Neural cell (in vitro differentiated cells): ENCODE results near the gene DENND11. TPM values are rescaled to one million over a fixed set of nuclear protein-coding genes. Genes with fewer than 3 reads are reported as not detected.

Source experiments
- H2AFZ ChIP-seq: fragments of 200-600, 300-800 bp; sonication (generic), shearing (Covaris generic); 2 replicates; pipeline ENCODE4 v1.6.0; 2014; ENCODE audit warnings: low read depth, mild to moderate bottlenecking, antibody characterized with exemption, low read length, moderate library complexity
- H3F3A ChIP-seq: fragments of 200-600 bp; shearing (Covaris generic); 2 replicates; pipeline ENCODE4 v1.6.1; 2016; ENCODE audit warnings: mild to moderate bottlenecking, moderate library complexity, mixed read lengths, antibody characterized with exemption, low read length; ENCODE audit not compliant: insufficient read depth, poor library complexity, severe bottlenecking
- H3K27ac ChIP-seq: fragments of 200-600, 300-800 bp; sonication (generic), shearing (Covaris generic); 2 replicates; pipeline ENCODE4 v1.5.1; 2014; ENCODE audit warnings: mild to moderate bottlenecking, low read length, moderate library complexity
- H3K27me3 ChIP-seq: fragments of 300-800, 200-600 bp; sonication (generic), shearing (Covaris generic); 2 replicates; pipeline ENCODE4 v1.6.0; 2014; ENCODE audit warnings: mild to moderate bottlenecking, low read depth, low read length, moderate library complexity; ENCODE audit not compliant: insufficient read depth
- H3K36me3 ChIP-seq: fragments of 300-800, 200-600 bp; sonication (generic), shearing (Covaris generic); 2 replicates; pipeline ENCODE4 v1.5.1; 2014; ENCODE audit warnings: mild to moderate bottlenecking, antibody characterized with exemption, low read length, moderate library complexity; ENCODE audit not compliant: insufficient read depth
- H3K4me2 ChIP-seq: fragments of 300-800, 200-600 bp; sonication (generic), shearing (Covaris generic); 2 replicates; pipeline ENCODE4 v1.6.0; 2014; ENCODE audit warnings: mild to moderate bottlenecking, low read length
- H3K4me3 ChIP-seq: fragments of 300-800, 200-600 bp; sonication (generic), shearing (Covaris generic); 2 replicates; pipeline ENCODE4 v1.5.1; 2014; ENCODE audit warnings: mild to moderate bottlenecking, low read length, moderate library complexity
- H3K79me2 ChIP-seq: fragments of 200-600 bp; shearing (Covaris generic); replicated peaks from 2 replicates; pipeline ENCODE4 v1.6.0; 2014; ENCODE audit warnings: mild to moderate bottlenecking, low read length, moderate library complexity; ENCODE audit not compliant: insufficient read depth
- H3K9ac ChIP-seq: fragments of 300-800, 200-600 bp; sonication (generic), shearing (Covaris generic); 2 replicates; pipeline ENCODE4 v1.6.1; 2016; ENCODE audit warnings: mild to moderate bottlenecking, low read length, mixed read lengths
- H3K9me2 ChIP-seq: fragments of 200-600 bp; shearing (Covaris generic); 2 replicates; pipeline ENCODE4 v1.6.1; 2016; ENCODE audit warnings: mild to moderate bottlenecking, low read length, mixed read lengths; ENCODE audit not compliant: insufficient read depth
- H3K9me3 ChIP-seq: fragments of 200-600, 300-800 bp; sonication (generic), shearing (Covaris generic); 2 replicates; pipeline ENCODE4 v1.6.1; 2016; ENCODE audit warnings: mild to moderate bottlenecking, mixed run types, low read length, moderate library complexity, mixed read lengths
- H4K20me1 ChIP-seq: fragments of 200-600 bp; shearing (Covaris generic); 2 replicates; pipeline ENCODE4 v1.6.1; 2016; ENCODE audit warnings: mild to moderate bottlenecking, mixed run types; ENCODE audit not compliant: insufficient read depth
- CTCF ChIP-seq: fragments of 450-650 bp; IDR thresholded peaks from 2 replicates; pipeline ENCODE4 v1.5.1; 2014; ENCODE audit warnings: antibody characterized with exemption, mild to moderate bottlenecking, moderate library complexity; ENCODE audit not compliant: poor library complexity, severe bottlenecking
- EZH2 ChIP-seq: fragments of 200-600, 300-800 bp; shearing (Covaris generic), sonication (generic); IDR thresholded peaks from 2 replicates; pipeline ENCODE4 v1.6.1; 2014; ENCODE audit warnings: antibody characterized with exemption, low read length, borderline replicate concordance, mild to moderate bottlenecking; ENCODE audit not compliant: insufficient read depth, poor library complexity, severe bottlenecking
- MXI1 ChIP-seq: fragments of 450-650 bp; conservative IDR thresholded peaks from 2 replicates; pipeline ENCODE4 v1.6.1; 2014; ENCODE audit warnings: antibody characterized with exemption, mild to moderate bottlenecking; ENCODE audit not compliant: poor library complexity, severe bottlenecking
- POLR2AphosphoS5 ChIP-seq: IDR thresholded peaks from 2 replicates; pipeline ENCODE4 v1.6.1; 2012
- RAD21 ChIP-seq: fragments of 450-650 bp; conservative IDR thresholded peaks from 2 replicates; pipeline ENCODE4 v1.6.1; 2014; ENCODE audit warnings: antibody characterized with exemption, mild to moderate bottlenecking, moderate library complexity
- REST ChIP-seq: IDR thresholded peaks from 2 replicates; pipeline ENCODE4 v1.6.1; 2012; ENCODE audit warnings: borderline replicate concordance
- SMC3 ChIP-seq: fragments of 450-650 bp; conservative IDR thresholded peaks from 2 replicates; pipeline ENCODE4 v1.6.1; 2014; ENCODE audit warnings: antibody characterized with exemption, mild to moderate bottlenecking, moderate library complexity; ENCODE audit not compliant: poor library complexity
- TAF1 ChIP-seq: IDR thresholded peaks from 2 replicates; pipeline ENCODE4 v1.6.1; 2012; ENCODE audit warnings: low read depth
- polyA plus RNA-seq: library from polyadenylated mRNA; depleted of rRNA; stranded (reverse); fragments of >200 nt; gene quantifications from 2 replicates; pipeline ENCODE4 v1.2.3, GENCODE V29; 2014

DENND11 gene
- polyA plus RNA-seq, 1 donor from 2014 or later: 24.5 TPM

GRCh38 chr7:141709318-141709717, 7.4 kb upstream of the DENND11 start:
- Histone ChIP-seq H3K9me3 (no peaks in the 10 kb centered on the region), H3K79me2 (no peaks in the 10 kb centered on the region), H2AFZ (no peak overlapping the region), H3K9me2 (no peaks in the 10 kb centered on the region), H3K4me2 (no peak overlapping the region), H4K20me1 (no peaks in the 10 kb centered on the region), H3F3A (no peaks in the 10 kb centered on the region), H3K36me3 (no peaks in the 10 kb centered on the region), H3K4me3 (no peak overlapping the region), H3K27me3 (no peaks in the 10 kb centered on the region), H3K9ac (no peak overlapping the region), H3K27ac (no peak overlapping the region)
- TF ChIP-seq MXI1 (no peak), POLR2AphosphoS5 (no peak), TAF1 (no peak)

- Histone ChIP-seq H3K9ac (no peak within 1 kb of the TSS), H3K27me3 (no peaks in the 10 kb centered on the region), H3K4me3 (no peak within 1 kb of the TSS), H3K27ac (no peak within 1 kb of the TSS), H4K20me1 (no peaks in the 10 kb centered on the region), H3K9me3 (no peaks in the 10 kb centered on the region), H2AFZ (no peak within 1 kb of the TSS), H3K4me2 (no peak within 1 kb of the TSS), H3K79me2 (no peaks in the 10 kb centered on the region), H3K36me3 (no peaks in the 10 kb centered on the region), H3F3A (no peaks in the 10 kb centered on the region), H3K9me2 (no peaks in the 10 kb centered on the region)
- TF ChIP-seq EZH2 (no peak), SMC3 (no peak), POLR2AphosphoS5 (no peak), TAF1 (no peak), MXI1 (no peak), RAD21 (no peak), CTCF (no peak)
Observed at GRCh38 chr7:141708351-141708750, 6.4 kb upstream of the DENND11 start, which contains the start of gene WEE2. WEE2 (plus strand) TSS chr7:141708353; CDS start chr7:141708759, 406 bp downstream.

- no peaks in the 10 kb centered on the region for H3K36me3 ChIP-seq
- H3K4me2 ChIP-seq: no peak overlapping the region
- no peak overlapping the region for H3K27ac ChIP-seq
- H3F3A ChIP-seq: no peaks in the 10 kb centered on the region
- TF ChIP-seq MXI1: no peak
- no peak for TF ChIP-seq TAF1
- no peak for TF ChIP-seq REST
- TF ChIP-seq EZH2: no peak
- no peak overlapping the region for H2AFZ ChIP-seq
- H3K79me2 ChIP-seq: no peaks in the 10 kb centered on the region
- H3K9me2 ChIP-seq: no peaks in the 10 kb centered on the region
- H4K20me1 ChIP-seq: no peaks in the 10 kb centered on the region
- no peak overlapping the region for H3K4me3 ChIP-seq
- no peaks in the 10 kb centered on the region for H3K9me3 ChIP-seq
- H3K9ac ChIP-seq: no peak overlapping the region
- no peaks in the 10 kb centered on the region for H3K27me3 ChIP-seq
Observed at GRCh38 chr7:141706239-141707064, 4.5 kb upstream of the DENND11 start.
